Measurements from ENCODE around the gene CCDC169. TPM values are rescaled to one million over a fixed set of nuclear protein-coding genes. Genes with fewer than 3 reads are reported as not detected.

CCDC169 gene
- total RNA-seq, 1 donor from 2014 or later = 6.9 TPM

Small RNA genes lying within 50 kb of the gene (small RNA-seq; reads per million reads assigned to genes)
- not detected for gene RNU6-71P

Other genes with a start within 250 kb of the CCDC169 start
- 263 TPM for gene DCLK1, start 166.4 kb downstream of the CCDC169 start, total RNA-seq
- gene SOHLH2, start 83.3 kb downstream of the CCDC169 start, total RNA-seq = 4.9 TPM
- gene SPART, start 48.6 kb upstream of the CCDC169 start, total RNA-seq = 16.7 TPM
- gene CCNA1, start 134.7 kb upstream of the CCDC169 start, total RNA-seq = 10.2 TPM

All from frontal cortex (tissue), 1 donor.